Smooth muscle cell (in vitro differentiated cells): ENCODE results near the gene AAK1. TPM values are rescaled to one million over a fixed set of nuclear protein-coding genes. Genes with fewer than 3 reads are reported as not detected.

Experiments used
- DNase-seq: peaks from one replicate; lab custom pipeline; 2025; ENCODE audit not compliant: unreplicated experiment; lab: John Stamatoyannopoulos, UW
- H2AFZ ChIP-seq: fragments of 200-600 bp; sonication (generic); 2 replicates; pipeline ENCODE4 v1.6.0; 2016; ENCODE audit warnings: antibody characterized with exemption, low read depth, mild to moderate bottlenecking
- H3F3A ChIP-seq: fragments of 200-600 bp; sonication (generic); 2 replicates; pipeline ENCODE4 v1.6.0; 2017; ENCODE audit warnings: antibody characterized with exemption, low read depth
- H3K27ac ChIP-seq: fragments of 200-600 bp; sonication (generic); 2 replicates; pipeline ENCODE4 v1.5.1; 2016; ENCODE audit warnings: low read depth, mild to moderate bottlenecking
- H3K27me3 ChIP-seq: fragments of 200-600 bp; sonication (generic); 2 replicates; pipeline ENCODE4 v1.6.1; 2016; ENCODE audit warnings: low read depth, mild to moderate bottlenecking
- H3K36me3 ChIP-seq: fragments of 200-600 bp; sonication (generic); 2 replicates; pipeline ENCODE4 v1.5.1; 2016; ENCODE audit warnings: low read depth
- H3K4me1 ChIP-seq: fragments of 200-600 bp; sonication (generic); 2 replicates; pipeline ENCODE4 v1.5.1; 2016; ENCODE audit warnings: low read depth
- H3K4me2 ChIP-seq: fragments of 200-600 bp; sonication (generic); 2 replicates; pipeline ENCODE4 v1.6.0; 2016; ENCODE audit warnings: mild to moderate bottlenecking
- H3K4me3 ChIP-seq: fragments of 200-600 bp; sonication (generic); 2 replicates; pipeline ENCODE4 v1.5.1; 2016; ENCODE audit warnings: mild to moderate bottlenecking
- H3K79me2 ChIP-seq: fragments of 200-600 bp; sonication (generic); 2 replicates; pipeline ENCODE4 v1.6.0; 2016; ENCODE audit warnings: low read depth, mild to moderate bottlenecking
- H3K9ac ChIP-seq: fragments of 200-600 bp; sonication (generic); 2 replicates; pipeline ENCODE4 v1.6.0; 2016; ENCODE audit warnings: low read depth
- H3K9me3 ChIP-seq: fragments of 200-600 bp; sonication (generic); replicated peaks from 2 replicates; pipeline ENCODE4 v1.5.1; 2016; ENCODE audit warnings: low read depth
- H4K20me1 ChIP-seq: fragments of 200-600 bp; sonication (generic); 2 replicates; pipeline ENCODE4 v1.6.0; 2016; ENCODE audit warnings: low read depth
- CTCF ChIP-seq: fragments of 200-600 bp; sonication (generic); IDR thresholded peaks from 2 replicates; pipeline ENCODE4 v1.5.1; 2017; ENCODE audit warnings: borderline replicate concordance, mild to moderate bottlenecking, antibody characterized with exemption; ENCODE audit not compliant: insufficient read depth, poor library complexity, severe bottlenecking
- WGBS: methylation state at CpG from one replicate; pipeline ENCODE4 v1.1.7; 2016; ENCODE audit warnings: low lambda C conversion rate; 5-methylcytosine and 5-hydroxymethylcytosine counted together
- polyA plus RNA-seq: library from polyadenylated mRNA; unstranded; fragments of >200 nt; fragmentation: Nextera tagmentation; extraction: Ambion mirVana; gene quantifications from 2 replicates; pipeline ENCODE4 v1.2.1, GENCODE V29; 2016
- total RNA-seq: library from RNA; depleted of rRNA; stranded (reverse); fragments of >200 nt; gene quantifications from 2 replicates; pipeline ENCODE4 v1.2.3, GENCODE V29; 2014

AAK1 gene
- total and polyA plus RNA-seq, 2 experiments from 2014 or later: 26.9 to 47.7 TPM

GRCh38 chr2:69509750-69510140, 133.8 kb downstream of the AAK1 start:
- H3K9ac ChIP-seq: no peak overlapping the region
- H3K4me1 ChIP-seq: peaks cover 8% of the 10 kb centered on the region
- H3K9me3 ChIP-seq: no peaks in the 10 kb centered on the region
- H3K27me3 ChIP-seq: no peaks in the 10 kb centered on the region
- no peak overlapping the region for H3K27ac ChIP-seq
- no peaks in the 10 kb centered on the region for H3K79me2 ChIP-seq
- no peak overlapping the region for H3K4me3 ChIP-seq
- 99% methylated on average over 7 of the region's 7 CpGs for WGBS
- H3K4me2 ChIP-seq: no peak overlapping the region
- no peak for TF ChIP-seq CTCF
- DNase-seq: no peak
- H2AFZ ChIP-seq: no peak overlapping the region
- no peaks in the 10 kb centered on the region for H3F3A ChIP-seq
- peaks cover 25% of the 10 kb centered on the region for H4K20me1 ChIP-seq
- H3K36me3 ChIP-seq: peaks cover 28% of the 10 kb centered on the region

- H3K4me3 ChIP-seq: no peak overlapping the region
- no peaks in the 10 kb centered on the region for H3K9me3 ChIP-seq
- peaks cover 22% of the 10 kb centered on the region for H4K20me1 ChIP-seq
- 97% methylated on average over 7 of the region's 7 CpGs for WGBS
- no peak for DNase-seq
- no peak overlapping the region for H3K27ac ChIP-seq
- no peak overlapping the region for H3K4me2 ChIP-seq
- no peak overlapping the region for H3K9ac ChIP-seq
- H3K79me2 ChIP-seq: no peaks in the 10 kb centered on the region
- no peaks in the 10 kb centered on the region for H3F3A ChIP-seq
- H3K36me3 ChIP-seq: peaks cover 28% of the 10 kb centered on the region
- no peak for TF ChIP-seq CTCF
- H3K4me1 ChIP-seq: peaks cover 2% of the 10 kb centered on the region
- H3K27me3 ChIP-seq: no peaks in the 10 kb centered on the region
- no peak overlapping the region for H2AFZ ChIP-seq
Measured at GRCh38 chr2:69509011-69509749, 134.4 kb downstream of the AAK1 start.

GRCh38 chr2:69505710-69506109, 137.8 kb downstream of the AAK1 start:
- Histone ChIP-seq H3K27me3 (no peaks in the 10 kb centered on the region), H3K9me3 (no peaks in the 10 kb centered on the region), H3K36me3 (peaks cover 21% of the 10 kb centered on the region), H3K27ac (no peak overlapping the region), H3K9ac (no peak overlapping the region), H3K4me1 (no peaks in the 10 kb centered on the region), H3K4me2 (no peak overlapping the region), H3K4me3 (no peak overlapping the region), H4K20me1 (peaks cover 22% of the 10 kb centered on the region), H3K79me2 (no peaks in the 10 kb centered on the region), H2AFZ (no peak overlapping the region), H3F3A (no peaks in the 10 kb centered on the region)
- no peak for TF ChIP-seq CTCF
- 93% methylated on average over 6 of the region's 6 CpGs for WGBS
- no peak for DNase-seq

- no peak overlapping the region for H3K4me3 ChIP-seq
- no peaks in the 10 kb centered on the region for H4K20me1 ChIP-seq
- no peak overlapping the region for H3K27ac ChIP-seq
- no peaks in the 10 kb centered on the region for H3K79me2 ChIP-seq
- H3K4me1 ChIP-seq: no peaks in the 10 kb centered on the region
- no peaks in the 10 kb centered on the region for H3K9me3 ChIP-seq
- no peak for DNase-seq
- H3K36me3 ChIP-seq: peaks cover 9% of the 10 kb centered on the region
- H2AFZ ChIP-seq: no peak overlapping the region
- no peak overlapping the region for H3K4me2 ChIP-seq
- H3K27me3 ChIP-seq: no peaks in the 10 kb centered on the region
- WGBS: 91% methylated on average over 3 of the region's 3 CpGs
- no peak for TF ChIP-seq CTCF
- no peaks in the 10 kb centered on the region for H3F3A ChIP-seq
- no peak overlapping the region for H3K9ac ChIP-seq
Measured at GRCh38 chr2:69501301-69501700, 142.2 kb downstream of the AAK1 start.
